ENCODE results near the gene EPN1. TPM values are rescaled to one million over a fixed set of nuclear protein-coding genes. Genes with fewer than 3 reads are reported as not detected.

EPN1 gene
- total and polyA plus RNA-seq, 2 experiments from 2014 or later, result 48.8 to 82.2 TPM

- H3K27me3 ChIP-seq (replicated peaks; ENCODE audit: insufficient read depth), result no peaks in the 10 kb centered on the region
- H3K9me3 ChIP-seq (ENCODE audit: low read depth), result no peaks in the 10 kb centered on the region
- H3K4me3 ChIP-seq, result no peak overlapping the region
- H3K27ac ChIP-seq, result no peak overlapping the region
- no peaks in the 10 kb centered on the region for H3K36me3 ChIP-seq (ENCODE audit: low read depth)
- H3K4me2 ChIP-seq (ENCODE audit: unreplicated experiment), result no peak overlapping the region
- DNase-seq, result no peak
- no peak for TF ChIP-seq EZH2 (IDR thresholded peaks at IDR 0.05; ENCODE audit: insufficient read depth, poor library complexity, severe bottlenecking)
- TF ChIP-seq EZH2phosphoT487 (IDR thresholded peaks at IDR 0.05; ENCODE audit: insufficient read depth, low read depth), result no peak
- peaks cover 8% of the 10 kb centered on the region; the same call in 1 of the 2 replicates for H4K20me1 ChIP-seq (ENCODE audit: insufficient read depth)
- no peak overlapping the region for H3K9ac ChIP-seq
- WGBS, 2 experiments (ENCODE audit: low coverage in 1 of 2, low lambda C conversion rate in 2 of 2, missing lambda C conversion rate in 2 of 2), result 84 to 85% methylated on average over 23 of the region's 23 CpGs
- H2AFZ ChIP-seq, result no peak overlapping the region
- peaks cover 95% of the 10 kb centered on the region for H3K79me2 ChIP-seq (ENCODE audit: insufficient read depth)
- no peaks in the 10 kb centered on the region for H3K9me2 ChIP-seq (ENCODE audit: insufficient read depth)
- in situ Hi-C loops (cut with MboI), result loop anchor here (25.0 kb wide), 1 partner anchor 1208 kb away; the partner anchor contains the start of genes CDC42EP5 and LENG9
- peaks cover 30% of the 10 kb centered on the region for H3F3A ChIP-seq (ENCODE audit: insufficient read depth)
- H3K4me1 ChIP-seq (ENCODE audit: insufficient read depth), result peaks cover 14% of the 10 kb centered on the region; the same call in 1 of the 2 replicates
Observed at GRCh38 chr19:55670280-55671053, 4.6 kb upstream of the EPN1 start.

GRCh38 chr19:55671054-55671378, 4.0 kb upstream of the EPN1 start:
- Histone ChIP-seq H3K4me3 (no peak overlapping the region), H2AFZ (no peak overlapping the region), H3K36me3 (ENCODE audit: low read depth) (no peaks in the 10 kb centered on the region), H3K4me1 (ENCODE audit: insufficient read depth) (peaks cover 14% of the 10 kb centered on the region; the same call in 1 of the 2 replicates), H3K27me3 (replicated peaks; ENCODE audit: insufficient read depth) (no peaks in the 10 kb centered on the region), H3K9ac (no peak overlapping the region), H3K4me2 (ENCODE audit: unreplicated experiment) (no peak overlapping the region), H3K79me2 (ENCODE audit: insufficient read depth) (peaks cover 95% of the 10 kb centered on the region), H3K9me3 (ENCODE audit: low read depth) (no peaks in the 10 kb centered on the region), H3F3A (ENCODE audit: insufficient read depth) (peaks cover 34% of the 10 kb centered on the region), H3K27ac (no peak overlapping the region), H3K9me2 (ENCODE audit: insufficient read depth) (no peaks in the 10 kb centered on the region), H4K20me1 (ENCODE audit: insufficient read depth) (peaks cover 8% of the 10 kb centered on the region; the same call in 1 of the 2 replicates)
- TF ChIP-seq EZH2 (IDR thresholded peaks at IDR 0.05; ENCODE audit: insufficient read depth, poor library complexity, severe bottlenecking) (no peak), EZH2phosphoT487 (IDR thresholded peaks at IDR 0.05; ENCODE audit: insufficient read depth, low read depth) (no peak)
- no peak for DNase-seq
- WGBS, 2 experiments (ENCODE audit: low coverage in 1 of 2, low lambda C conversion rate in 2 of 2, missing lambda C conversion rate in 2 of 2), result 68 to 69% methylated on average over 2 of the region's 2 CpGs
- in situ Hi-C loops (cut with MboI), result loop anchor here (25.0 kb wide), 1 partner anchor 1209 kb away; the partner anchor contains the start of genes CDC42EP5 and LENG9

GRCh38 chr19:55672418-55672817, 2.6 kb upstream of the EPN1 start:
- in situ Hi-C loops (cut with MboI), result loop anchor here (25.0 kb wide), 1 partner anchor 1210 kb away; the partner anchor contains the start of genes CDC42EP5 and LENG9
- no peaks in the 10 kb centered on the region for H3K27me3 ChIP-seq (replicated peaks; ENCODE audit: insufficient read depth)
- WGBS, 2 experiments (ENCODE audit: low coverage in 1 of 2, low lambda C conversion rate in 2 of 2, missing lambda C conversion rate in 2 of 2), result 74 to 78% methylated on average over 5 of the region's 5 CpGs
- no peak overlapping the region for H3K4me2 ChIP-seq (ENCODE audit: unreplicated experiment)
- H3K4me1 ChIP-seq (ENCODE audit: insufficient read depth), result peaks cover 25% of the 10 kb centered on the region; the same call in 1 of the 2 replicates
- DNase-seq, result peak; percentile 32
- no peaks in the 10 kb centered on the region for H3K9me3 ChIP-seq (ENCODE audit: low read depth)
- H3K36me3 ChIP-seq (ENCODE audit: low read depth), result no peaks in the 10 kb centered on the region
- H3K9me2 ChIP-seq (ENCODE audit: insufficient read depth), result no peaks in the 10 kb centered on the region
- H3K79me2 ChIP-seq (ENCODE audit: insufficient read depth), result peaks cover 95% of the 10 kb centered on the region
- H3K4me3 ChIP-seq, result no peak overlapping the region
- H3F3A ChIP-seq (ENCODE audit: insufficient read depth), result peaks cover 34% of the 10 kb centered on the region
- H2AFZ ChIP-seq, result no peak overlapping the region
- 0 out of 2 replicates have a peak overlapping the region, but pooled peaks have one; percentile 11 for H3K9ac ChIP-seq
- no peak for TF ChIP-seq EZH2 (IDR thresholded peaks at IDR 0.05; ENCODE audit: insufficient read depth, poor library complexity, severe bottlenecking)
- TF ChIP-seq EZH2phosphoT487 (IDR thresholded peaks at IDR 0.05; ENCODE audit: insufficient read depth, low read depth), result no peak
- peaks cover 8% of the 10 kb centered on the region; the same call in 1 of the 2 replicates for H4K20me1 ChIP-seq (ENCODE audit: insufficient read depth)
- peak overlapping the region; percentile 29 for H3K27ac ChIP-seq

GRCh38 chr19:55673465-55673864, 1.6 kb upstream of the EPN1 start:
- H3K4me1 ChIP-seq (ENCODE audit: insufficient read depth), result peaks cover 31% of the 10 kb centered on the region; the same call in 1 of the 2 replicates
- H3K27me3 ChIP-seq (replicated peaks; ENCODE audit: insufficient read depth), result no peaks in the 10 kb centered on the region
- 0 out of 2 replicates have a peak, but pooled peaks cover under 1% of the 10 kb centered on the region for H3K36me3 ChIP-seq (ENCODE audit: low read depth)
- 84 to 87% methylated on average over 9 of the region's 9 CpGs for WGBS, 2 experiments (ENCODE audit: low coverage in 1 of 2, low lambda C conversion rate in 2 of 2, missing lambda C conversion rate in 2 of 2)
- no peaks in the 10 kb centered on the region for H3K9me3 ChIP-seq (ENCODE audit: low read depth)
- no peak overlapping the region for H2AFZ ChIP-seq
- TF ChIP-seq EZH2phosphoT487 (IDR thresholded peaks at IDR 0.05; ENCODE audit: insufficient read depth, low read depth), result no peak
- no peak for TF ChIP-seq EZH2 (IDR thresholded peaks at IDR 0.05; ENCODE audit: insufficient read depth, poor library complexity, severe bottlenecking)
- H3K9ac ChIP-seq, result no peak overlapping the region
- H4K20me1 ChIP-seq (ENCODE audit: insufficient read depth), result peaks cover 8% of the 10 kb centered on the region; the same call in 1 of the 2 replicates
- no peak for DNase-seq
- in situ Hi-C loops (cut with MboI), result loop anchor here (25.0 kb wide), 1 partner anchor 1211 kb away; the partner anchor contains the start of genes CDC42EP5 and LENG9
- H3K27ac ChIP-seq, result peak overlapping the region; percentile 30; the same call in 1 of the 2 replicates
- peaks cover 95% of the 10 kb centered on the region for H3K79me2 ChIP-seq (ENCODE audit: insufficient read depth)
- H3F3A ChIP-seq (ENCODE audit: insufficient read depth), result peaks cover 34% of the 10 kb centered on the region
- no peaks in the 10 kb centered on the region for H3K9me2 ChIP-seq (ENCODE audit: insufficient read depth)
- no peak overlapping the region for H3K4me3 ChIP-seq
- no peak overlapping the region for H3K4me2 ChIP-seq (ENCODE audit: unreplicated experiment)

Data from GM23248 (cell line).